GM23338 (cell line): ENCODE measurements around the gene SDC1. TPM values are rescaled to one million over a fixed set of nuclear protein-coding genes. Genes with fewer than 3 reads are reported as not detected.

Source experiments
- CREB1 ChIP-seq: fragments of 250-450 bp; sonication (Bioruptor Pico); IDR thresholded peaks from 2 replicates; pipeline ENCODE4 v1.5.0; 2020; ENCODE audit warnings: low read depth, mild to moderate bottlenecking, moderate library complexity
- CTCF ChIP-seq, 2 experiments: fragments of 200-600 bp in 1 of 2; sonication (generic) in 1 of 2; conservative IDR thresholded peaks; 2 replicates each; pipeline versions ENCODE4 v1.5.1 to v1.6.1; 2016 to 2017; ENCODE audit warnings: antibody characterized with exemption in 2 of 2, low read depth in 2 of 2, mild to moderate bottlenecking in 2 of 2, moderate library complexity in 1 of 2
- ETS1 ChIP-seq: IDR thresholded peaks from 2 replicates; pipeline ENCODE4 v1.6.1; 2016; ENCODE audit warnings: antibody characterized with exemption
- EZH2 ChIP-seq: fragments of 200-600 bp; sonication (generic); IDR thresholded peaks from one replicate; pipeline ENCODE4 v1.8.0; 2017; ENCODE audit warnings: antibody characterized with exemption, mild to moderate bottlenecking, low read depth; ENCODE audit not compliant: unreplicated experiment
- EZH2phosphoT487 ChIP-seq: fragments of 200-600 bp; sonication (generic); IDR thresholded peaks from one replicate; pipeline ENCODE4 v1.8.1; 2018; ENCODE audit warnings: antibody characterized with exemption; ENCODE audit not compliant: unreplicated experiment
- JUNB ChIP-seq: IDR thresholded peaks from one replicate; pipeline ENCODE4 v1.6.1; 2016; ENCODE audit warnings: antibody characterized with exemption; ENCODE audit not compliant: unreplicated experiment
- NANOG ChIP-seq: IDR thresholded peaks from 2 replicates; pipeline ENCODE4 v1.6.1; 2016; ENCODE audit warnings: antibody characterized with exemption, borderline replicate concordance
- POLR2AphosphoS5 ChIP-seq: IDR thresholded peaks from 2 replicates; pipeline ENCODE4 v1.6.1; 2016; ENCODE audit warnings: antibody characterized with exemption, low read depth
- STAT1 ChIP-seq: IDR thresholded peaks from one replicate; pipeline ENCODE4 v1.6.1; 2016; ENCODE audit warnings: antibody characterized with exemption; ENCODE audit not compliant: unreplicated experiment
- ZNF114 ChIP-seq: fragments of 250-450 bp; sonication (Bioruptor Pico); IDR thresholded peaks from 2 replicates; pipeline ENCODE4 v1.5.0; 2020; ENCODE audit warnings: mild to moderate bottlenecking, moderate library complexity
- polyA plus RNA-seq: library from polyadenylated mRNA; unstranded; fragments of >200 nt; fragmentation: Nextera tagmentation; extraction: Ambion mirVana; gene quantifications from 2 replicates; pipeline ENCODE4 v1.2.1, GENCODE V29; 2016
- total RNA-seq: library from RNA; depleted of rRNA; stranded (reverse); fragments of >200 nt; shearing (Covaris generic); gene quantifications from 2 replicates; pipeline ENCODE4 v1.2.3, GENCODE V29; 2014
- TF ChIP-seq, protein P1 (sequence below): IDR thresholded peaks from one replicate; pipeline ENCODE4 v1.6.1; 2018; ENCODE audit warnings: antibody characterized with exemption; ENCODE audit not compliant: unreplicated experiment

The SDC1 gene
- total and polyA plus RNA-seq, 2 experiments from 2014 or later, result 16.6 to 43.0 TPM

GRCh38 chr2:20217041-20217970 lies 7.6 kb downstream of the SDC1 start (continued):
- TF ChIP-seq JUNB (no peak), CREB1 (CRISPR knock-in tag) (no peak), STAT1 (no peak), CTCF (conservative IDR thresholded peaks at IDR 0.05; ENCODE audit: low read depth in 2 of 2) (no peak), NANOG (no peak), ZNF114 (CRISPR knock-in tag) (no peak), ETS1 (no peak), POLR2AphosphoS5 (no peak), EZH2 (no peak), EZH2phosphoT487 (no peak)
- TF ChIP-seq, protein P1, sequence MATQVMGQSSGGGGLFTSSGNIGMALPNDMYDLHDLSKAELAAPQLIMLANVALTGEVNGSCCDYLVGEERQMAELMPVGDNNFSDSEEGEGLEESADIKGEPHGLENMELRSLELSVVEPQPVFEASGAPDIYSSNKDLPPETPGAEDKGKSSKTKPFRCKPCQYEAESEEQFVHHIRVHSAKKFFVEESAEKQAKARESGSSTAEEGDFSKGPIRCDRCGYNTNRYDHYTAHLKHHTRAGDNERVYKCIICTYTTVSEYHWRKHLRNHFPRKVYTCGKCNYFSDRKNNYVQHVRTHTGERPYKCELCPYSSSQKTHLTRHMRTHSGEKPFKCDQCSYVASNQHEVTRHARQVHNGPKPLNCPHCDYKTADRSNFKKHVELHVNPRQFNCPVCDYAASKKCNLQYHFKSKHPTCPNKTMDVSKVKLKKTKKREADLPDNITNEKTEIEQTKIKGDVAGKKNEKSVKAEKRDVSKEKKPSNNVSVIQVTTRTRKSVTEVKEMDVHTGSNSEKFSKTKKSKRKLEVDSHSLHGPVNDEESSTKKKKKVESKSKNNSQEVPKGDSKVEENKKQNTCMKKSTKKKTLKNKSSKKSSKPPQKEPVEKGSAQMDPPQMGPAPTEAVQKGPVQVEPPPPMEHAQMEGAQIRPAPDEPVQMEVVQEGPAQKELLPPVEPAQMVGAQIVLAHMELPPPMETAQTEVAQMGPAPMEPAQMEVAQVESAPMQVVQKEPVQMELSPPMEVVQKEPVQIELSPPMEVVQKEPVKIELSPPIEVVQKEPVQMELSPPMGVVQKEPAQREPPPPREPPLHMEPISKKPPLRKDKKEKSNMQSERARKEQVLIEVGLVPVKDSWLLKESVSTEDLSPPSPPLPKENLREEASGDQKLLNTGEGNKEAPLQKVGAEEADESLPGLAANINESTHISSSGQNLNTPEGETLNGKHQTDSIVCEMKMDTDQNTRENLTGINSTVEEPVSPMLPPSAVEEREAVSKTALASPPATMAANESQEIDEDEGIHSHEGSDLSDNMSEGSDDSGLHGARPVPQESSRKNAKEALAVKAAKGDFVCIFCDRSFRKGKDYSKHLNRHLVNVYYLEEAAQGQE, result no peak
